HG03521 (cell line): ENCODE results near the gene PDIA2.

Experiments used
- ATAC-seq: cut with Tn5 transposase; IDR thresholded peaks from one replicate; pipeline ENCODE4 v1.9.1; 2021; ENCODE audit warnings: mild to moderate bottlenecking, moderate library complexity; ENCODE audit not compliant: unreplicated experiment

The PDIA2 gene

DNA sequence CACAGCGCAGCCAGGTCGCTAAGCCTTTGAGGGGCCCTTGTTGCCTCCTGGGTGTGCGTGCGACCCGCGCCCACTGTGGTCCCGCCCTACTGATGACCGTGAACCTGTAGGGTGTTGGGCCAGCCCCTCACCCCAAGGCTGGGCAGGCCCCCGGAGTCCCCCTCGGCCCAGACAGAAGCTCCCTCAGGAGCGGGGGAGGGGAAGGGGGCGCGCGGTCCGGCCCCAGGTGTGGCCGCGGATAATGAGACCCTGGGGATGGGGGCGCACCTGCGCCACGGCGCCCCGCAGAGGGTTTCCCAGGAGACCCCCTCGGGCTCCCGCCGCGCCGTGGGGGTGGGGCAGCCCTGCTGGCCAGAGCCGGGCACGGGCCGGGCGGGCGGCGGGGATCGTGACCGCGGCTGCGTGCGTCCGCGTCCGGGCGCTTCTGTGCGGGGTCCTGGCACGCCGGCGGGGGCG, 2.9 kb upstream of the PDIA2 start:
- no peak for ATAC-seq

DNA sequence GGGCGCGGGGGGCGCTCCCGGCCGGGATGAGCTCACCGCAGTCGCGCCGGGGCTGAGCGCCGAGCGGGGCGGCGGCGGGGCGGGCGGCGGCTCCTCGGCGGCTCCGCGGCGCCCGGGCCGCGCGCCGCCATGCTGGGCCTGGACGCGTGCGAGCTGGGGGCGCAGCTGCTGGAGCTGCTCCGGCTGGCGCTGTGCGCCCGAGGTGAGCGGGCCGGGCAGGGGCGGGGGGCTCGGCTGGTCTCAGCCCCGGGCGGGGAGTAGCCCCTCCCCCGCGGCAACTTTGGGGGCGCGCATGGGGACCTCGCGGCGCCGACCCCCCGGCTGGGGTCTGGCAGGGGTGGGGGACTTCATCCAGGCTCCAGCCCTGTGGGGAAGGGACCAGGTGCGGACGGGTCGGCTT, 2.4 kb upstream of the PDIA2 start, which contains the start of gene ARHGDIG:
Gene ARHGDIG, plus strand, starts transcription at position 40 of the 400 bp plus-strand sequence. Its CDS starts 90 bp downstream, at position 130.
- no peak for ATAC-seq

- ATAC-seq: no peak
Observed at GRCh38 chr16:280991-281659, 1.8 kb upstream of the PDIA2 start.

- ATAC-seq: no peak
Observed at GRCh38 chr16:281660-282255, 1.2 kb upstream of the PDIA2 start.

GRCh38 chr16:282491-282890, 473 bp upstream of the PDIA2 start:
- ATAC-seq: no peak

DNA sequence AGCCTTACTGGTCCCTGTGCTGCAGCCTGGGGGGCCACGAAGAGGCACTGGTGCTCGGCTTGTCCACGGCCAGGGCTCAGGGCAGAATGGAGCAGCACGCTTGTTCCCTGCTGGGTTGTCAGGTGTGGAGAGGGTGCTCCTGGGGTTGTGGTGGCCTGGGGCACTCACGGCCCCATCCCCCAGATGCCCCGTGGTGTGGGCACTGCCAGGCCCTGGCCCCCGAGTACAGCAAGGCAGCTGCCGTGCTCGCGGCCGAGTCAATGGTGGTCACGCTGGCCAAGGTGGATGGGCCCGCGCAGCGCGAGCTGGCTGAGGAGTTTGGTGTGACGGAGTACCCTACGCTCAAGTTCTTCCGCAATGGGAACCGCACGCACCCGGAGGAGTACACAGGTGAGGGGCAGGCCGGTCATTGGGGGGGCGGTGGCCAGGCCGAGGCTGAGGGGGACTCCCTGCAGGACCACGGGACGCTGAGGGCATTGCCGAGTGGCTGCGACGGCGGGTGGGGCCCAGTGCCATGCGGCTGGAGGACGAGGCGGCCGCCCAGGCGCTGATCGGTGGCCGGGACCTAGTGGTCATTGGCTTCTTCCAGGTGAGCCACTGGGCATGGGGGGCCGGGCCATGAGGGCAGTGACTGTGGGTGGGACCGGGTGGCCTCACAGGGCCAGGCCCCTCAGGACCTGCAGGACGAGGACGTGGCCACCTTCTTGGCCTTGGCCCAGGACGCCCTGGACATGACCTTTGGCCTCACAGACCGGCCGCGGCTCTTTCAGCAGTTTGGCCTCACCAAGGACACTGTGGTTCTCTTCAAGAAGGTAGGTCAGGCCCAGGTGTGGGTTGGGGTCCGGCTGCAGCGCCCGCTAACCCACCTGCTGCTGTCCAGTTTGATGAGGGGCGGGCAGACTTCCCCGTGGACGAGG, 1.5 kb downstream of the PDIA2 start:
- ATAC-seq: no peak

- ATAC-seq: no peak
Observed at GRCh38 chr16:285146-286055, 2.4 kb downstream of the PDIA2 start.

- ATAC-seq: no peak
Observed at GRCh38 chr16:286491-287297, 3.7 kb downstream of the PDIA2 start.

DNA sequence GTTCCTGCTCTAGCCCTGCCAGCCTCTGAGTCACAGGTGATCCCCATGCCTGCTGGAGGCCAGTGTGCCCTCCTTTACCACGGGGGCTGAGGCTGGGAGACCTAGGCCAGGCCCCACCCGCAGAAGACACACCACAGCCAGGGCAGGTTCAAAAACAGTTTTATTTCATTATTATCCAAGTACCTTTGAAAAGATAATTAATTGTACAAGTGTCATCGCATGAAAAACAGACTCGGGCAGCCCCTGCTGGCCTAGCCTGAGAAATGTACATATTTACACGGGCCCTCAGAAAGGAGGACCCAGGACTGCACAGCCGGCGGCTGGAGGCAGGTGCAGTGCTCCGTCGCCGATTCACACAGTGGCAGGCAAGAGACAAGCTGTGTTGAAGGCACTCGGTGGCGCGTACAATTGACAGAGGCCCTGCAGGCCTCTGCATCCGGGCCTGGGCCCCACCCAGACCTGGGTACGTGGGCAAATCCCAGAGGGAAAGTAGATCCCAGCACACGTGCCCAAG, 4.4 kb downstream of the PDIA2 start:
- no peak for ATAC-seq

- ATAC-seq: no peak
Observed at GRCh38 chr16:287981-288920, 5.3 kb downstream of the PDIA2 start.

- ATAC-seq: no peak
Observed at GRCh38 chr16:289395-289997, 6.5 kb downstream of the PDIA2 start.

DNA sequence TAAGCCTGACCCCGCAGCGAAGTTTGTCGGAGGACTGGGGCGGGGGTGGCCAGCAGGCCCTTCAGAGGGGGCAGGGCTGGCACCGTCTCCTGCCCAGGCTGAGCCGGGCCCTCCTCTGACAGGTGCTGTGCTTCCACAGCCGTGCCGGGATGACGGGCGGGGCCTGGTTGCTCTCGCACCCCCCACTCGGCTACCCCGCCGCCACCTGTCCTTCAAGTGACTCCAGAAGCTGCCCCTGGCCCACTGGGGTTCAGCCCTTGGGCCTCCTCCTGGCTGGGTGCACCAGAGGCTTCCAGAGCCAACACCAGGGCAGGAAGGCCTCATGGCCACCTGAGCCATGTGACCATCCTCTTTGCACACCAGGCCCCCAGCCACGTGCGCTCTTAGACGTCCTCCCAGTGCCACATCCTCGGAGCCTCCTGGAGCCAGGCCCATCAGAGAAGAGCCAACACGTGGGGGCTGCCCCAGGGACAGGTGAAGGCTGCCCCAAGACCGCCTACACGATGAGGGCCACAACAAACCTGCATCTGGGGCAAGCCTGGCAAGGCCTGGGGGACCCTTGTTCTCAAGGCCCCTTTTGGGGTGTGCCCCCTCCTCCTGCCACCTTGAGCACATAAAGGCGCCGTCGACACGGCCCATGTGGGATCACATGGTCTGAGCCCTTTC, 7.2 kb downstream of the PDIA2 start:
- no peak for ATAC-seq

DNA sequence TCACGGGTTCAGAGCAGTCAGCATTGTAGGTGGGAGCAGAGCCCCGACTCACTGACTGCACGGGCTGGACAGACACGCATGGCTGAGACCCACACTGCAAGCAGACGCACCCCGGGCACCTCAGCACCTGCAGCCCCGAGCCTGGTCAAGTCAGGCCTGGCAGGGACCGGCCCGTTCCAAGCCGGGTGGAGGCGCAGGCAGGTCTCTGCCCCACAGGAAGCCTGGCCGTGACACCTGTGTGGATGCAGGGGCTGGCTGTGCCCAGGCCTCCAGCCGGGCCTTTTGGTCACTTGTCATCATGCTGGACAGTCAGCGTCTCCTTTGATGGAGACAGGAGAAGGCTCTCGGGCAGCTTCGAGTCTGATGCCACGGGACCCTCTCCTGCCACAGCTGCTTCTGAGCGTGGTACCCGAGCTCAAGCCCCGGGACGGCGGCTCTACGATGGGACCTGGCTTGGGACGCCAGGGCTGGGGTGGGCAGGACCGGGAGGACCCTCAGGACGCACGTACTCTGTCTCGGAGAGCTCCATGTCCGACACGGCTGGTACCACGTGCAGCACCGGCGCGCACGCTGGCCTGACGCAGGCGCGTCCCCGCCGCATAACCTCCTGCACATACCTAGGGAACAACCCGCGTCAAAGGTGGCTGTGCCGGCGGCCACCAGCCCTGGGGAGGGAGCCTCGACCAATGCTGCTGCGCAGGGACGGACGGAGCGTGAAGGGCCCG, 7.9 kb downstream of the PDIA2 start:
- ATAC-seq: no peak

DNA sequence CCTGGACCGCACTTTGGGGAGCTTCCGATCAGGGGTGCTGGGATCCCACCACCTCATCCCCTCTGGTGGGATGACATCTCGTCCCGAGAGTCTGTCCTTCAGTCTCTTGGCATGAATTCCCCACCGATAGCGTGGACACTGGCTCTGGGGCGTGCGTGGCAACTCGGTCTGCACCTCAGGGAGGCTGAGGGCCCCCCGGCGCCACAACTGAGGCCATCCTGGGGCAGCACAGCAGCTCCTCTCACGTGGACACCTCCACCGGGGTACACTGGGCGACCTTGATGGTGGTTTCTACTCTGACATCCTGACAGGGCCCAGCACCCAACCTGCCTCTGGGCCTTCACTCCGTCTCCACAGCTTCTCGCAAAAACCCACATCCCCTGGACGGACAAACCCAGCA, 8.6 kb downstream of the PDIA2 start:
- no peak for ATAC-seq

DNA sequence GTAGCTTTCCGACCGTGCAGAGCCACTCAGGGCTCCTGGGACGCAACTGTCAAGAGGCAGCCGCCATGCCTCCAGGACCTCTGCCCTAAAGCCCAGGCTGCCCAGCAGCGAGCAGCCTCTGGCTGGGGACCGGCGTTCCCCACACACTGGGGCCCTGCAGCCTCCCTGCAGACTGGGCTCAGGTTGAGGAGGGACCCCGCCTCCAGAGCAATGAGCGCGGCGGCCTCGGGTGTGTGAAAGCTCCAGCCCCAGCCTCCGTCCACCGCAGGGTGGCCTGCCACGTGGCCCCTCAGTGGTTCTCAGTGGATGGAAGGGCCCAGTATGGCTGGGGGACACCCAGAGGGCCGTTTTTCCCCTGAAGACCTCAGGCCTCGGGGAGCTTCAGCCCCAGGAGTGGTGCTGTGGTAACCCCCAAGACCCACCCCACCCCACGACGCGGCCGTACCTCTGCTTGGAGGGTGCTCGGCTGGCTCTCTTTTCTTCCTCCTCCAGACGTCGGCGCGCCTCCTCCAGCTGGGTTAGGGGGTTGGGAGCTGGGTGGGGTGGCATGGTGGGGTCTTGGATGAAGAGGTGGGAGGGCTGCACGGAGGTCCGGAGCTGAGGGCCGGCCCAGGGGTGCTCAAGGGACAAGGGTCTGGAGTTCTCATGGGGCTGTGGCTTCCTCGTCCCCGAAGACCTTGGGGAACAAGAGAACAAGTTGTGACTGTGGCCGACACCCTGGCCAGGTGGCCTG, 10.2 kb downstream of the PDIA2 start:
- ATAC-seq: no peak

- ATAC-seq: no peak
Observed at GRCh38 chr16:296276-296675, 13.3 kb downstream of the PDIA2 start.
